ENCODE data around the gene RPL39.
"Not testable (repeated sequence)": the region's sequence is repeated elsewhere in the genome, so short reads cannot be mapped to it uniquely, and the experiment has no call there.

Gene RPL39

GRCh38 chrX:119791437-119792231 lies at the start of gene RPL39:
Gene RPL39 (minus strand): TSS chrX:119791630. CDS start chrX:119791576, 54 bp downstream.
- Histone ChIP-seq H3K9me3 (ENCODE audit: control insufficient read depth, insufficient read depth, low read length) (no peaks in the 10 kb centered on the region), H3K27me3 (ENCODE audit: control insufficient read depth, insufficient read depth, low read length) (no peaks in the 10 kb centered on the region), H3K4me1 (ENCODE audit: control insufficient read depth, insufficient read depth, low read length) (no peaks in the 10 kb centered on the region), H3K36me3 (ENCODE audit: control insufficient read depth, insufficient read depth, low read length) (peaks cover 19% of the 10 kb centered on the region), H3K9ac (ENCODE audit: low read depth, low read length) (peak within 1 kb of the TSS; percentile 90), H3K4me3 (ENCODE audit: low read depth, low read length) (peak within 1 kb of the TSS; percentile 87)

- Histone ChIP-seq H3K9me3 (ENCODE audit: control insufficient read depth, insufficient read depth, low read length) (no peaks in the 10 kb centered on the region), H3K36me3 (ENCODE audit: control insufficient read depth, insufficient read depth, low read length) (peaks cover 19% of the 10 kb centered on the region), H3K4me1 (ENCODE audit: control insufficient read depth, insufficient read depth, low read length) (no peaks in the 10 kb centered on the region), H3K9ac (ENCODE audit: low read depth, low read length) (no peak overlapping the region), H3K4me3 (ENCODE audit: low read depth, low read length) (no peak overlapping the region), H3K27me3 (ENCODE audit: control insufficient read depth, insufficient read depth, low read length) (no peaks in the 10 kb centered on the region)
These were observed 42.5 kb upstream of the RPL39 start for GRCh38 chrX:119833905-119834304.

DNA sequence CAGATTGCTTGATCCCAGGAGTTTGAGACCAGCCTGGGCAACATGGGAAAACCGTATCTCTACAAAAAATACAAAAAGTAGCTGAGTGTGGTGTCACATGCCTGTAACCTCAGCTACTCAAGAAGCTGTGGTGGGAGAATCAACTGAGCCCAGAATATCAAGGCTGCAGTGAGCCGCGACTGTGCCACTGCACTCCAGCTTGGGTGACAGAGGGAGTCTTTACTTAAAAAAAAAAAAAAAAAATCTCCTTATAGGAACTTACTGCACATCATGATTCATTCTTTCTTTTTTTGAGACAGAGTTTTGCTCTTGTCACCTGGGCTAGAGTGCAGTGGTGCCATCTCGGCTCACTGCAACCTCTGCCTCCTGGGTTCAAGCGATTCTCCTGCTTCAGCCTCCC lies 37.0 kb upstream of the RPL39 start:
- Histone ChIP-seq H3K4me1 (ENCODE audit: control insufficient read depth, insufficient read depth, low read length) (no peaks in the 10 kb centered on the region), H3K9me3 (ENCODE audit: control insufficient read depth, insufficient read depth, low read length) (no peaks in the 10 kb centered on the region), H3K36me3 (ENCODE audit: control insufficient read depth, insufficient read depth, low read length) (peaks cover 2% of the 10 kb centered on the region), H3K4me3 (ENCODE audit: low read depth, low read length) (no peak overlapping the region), H3K9ac (ENCODE audit: low read depth, low read length) (no peak overlapping the region), H3K27me3 (ENCODE audit: control insufficient read depth, insufficient read depth, low read length) (no peaks in the 10 kb centered on the region)

GRCh38 chrX:119826399-119826959 lies 35.0 kb upstream of the RPL39 start:
- no peaks in the 10 kb centered on the region for H3K9me3 ChIP-seq (ENCODE audit: control insufficient read depth, insufficient read depth, low read length)
- H3K36me3 ChIP-seq (ENCODE audit: control insufficient read depth, insufficient read depth, low read length) = peaks cover 2% of the 10 kb centered on the region
- no peaks in the 10 kb centered on the region for H3K27me3 ChIP-seq (ENCODE audit: control insufficient read depth, insufficient read depth, low read length)
- no peaks in the 10 kb centered on the region for H3K4me1 ChIP-seq (ENCODE audit: control insufficient read depth, insufficient read depth, low read length)
- no peak overlapping the region for H3K4me3 ChIP-seq (ENCODE audit: low read depth, low read length)
- H3K9ac ChIP-seq (ENCODE audit: low read depth, low read length) = no peak overlapping the region

DNA sequence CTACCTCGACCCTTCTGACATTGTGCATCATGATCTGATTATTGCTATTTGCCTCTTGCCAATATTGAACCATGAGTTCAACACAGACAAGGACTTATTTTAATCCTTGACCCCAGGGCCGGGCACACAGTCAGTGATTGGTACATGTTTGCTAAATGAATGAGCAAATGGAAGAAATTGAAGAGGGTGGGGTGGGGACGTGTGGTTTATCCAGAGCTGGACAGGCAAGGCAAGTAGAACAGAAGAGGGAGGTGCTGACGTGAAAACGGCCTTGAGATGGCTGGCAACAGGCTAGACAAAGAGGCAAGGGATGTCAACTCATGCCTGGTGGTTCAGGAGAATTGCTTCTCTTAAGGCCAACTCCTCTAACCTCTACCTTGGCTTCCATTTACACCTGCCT lies 32.8 kb upstream of the RPL39 start:
- H3K36me3 ChIP-seq (ENCODE audit: control insufficient read depth, insufficient read depth, low read length); H3K4me3 ChIP-seq (ENCODE audit: low read depth, low read length); H3K9me3 ChIP-seq (ENCODE audit: control insufficient read depth, insufficient read depth, low read length); H3K4me1 ChIP-seq (ENCODE audit: control insufficient read depth, insufficient read depth, low read length); H3K9ac ChIP-seq (ENCODE audit: low read depth, low read length); H3K27me3 ChIP-seq (ENCODE audit: control insufficient read depth, insufficient read depth, low read length): not testable (repeated sequence)

- H3K27me3 ChIP-seq (ENCODE audit: control insufficient read depth, insufficient read depth, low read length); H3K36me3 ChIP-seq (ENCODE audit: control insufficient read depth, insufficient read depth, low read length); H3K9ac ChIP-seq (ENCODE audit: low read depth, low read length); H3K9me3 ChIP-seq (ENCODE audit: control insufficient read depth, insufficient read depth, low read length); H3K4me1 ChIP-seq (ENCODE audit: control insufficient read depth, insufficient read depth, low read length); H3K4me3 ChIP-seq (ENCODE audit: low read depth, low read length): not testable (repeated sequence)
These were observed 30.3 kb upstream of the RPL39 start for GRCh38 chrX:119821703-119822102.

- Histone ChIP-seq H3K27me3 (ENCODE audit: control insufficient read depth, insufficient read depth, low read length) (no peaks in the 10 kb centered on the region), H3K9me3 (ENCODE audit: control insufficient read depth, insufficient read depth, low read length) (no peaks in the 10 kb centered on the region), H3K36me3 (ENCODE audit: control insufficient read depth, insufficient read depth, low read length) (no peaks in the 10 kb centered on the region), H3K4me3 (ENCODE audit: low read depth, low read length) (no peak overlapping the region), H3K4me1 (ENCODE audit: control insufficient read depth, insufficient read depth, low read length) (no peaks in the 10 kb centered on the region), H3K9ac (ENCODE audit: low read depth, low read length) (no peak overlapping the region)
These were observed 25.8 kb upstream of the RPL39 start for GRCh38 chrX:119817130-119817690.

- no peaks in the 10 kb centered on the region for H3K4me1 ChIP-seq (ENCODE audit: control insufficient read depth, insufficient read depth, low read length)
- no peak overlapping the region for H3K9ac ChIP-seq (ENCODE audit: low read depth, low read length)
- no peaks in the 10 kb centered on the region for H3K9me3 ChIP-seq (ENCODE audit: control insufficient read depth, insufficient read depth, low read length)
- H3K4me3 ChIP-seq (ENCODE audit: low read depth, low read length) = no peak overlapping the region
- no peaks in the 10 kb centered on the region for H3K27me3 ChIP-seq (ENCODE audit: control insufficient read depth, insufficient read depth, low read length)
- no peaks in the 10 kb centered on the region for H3K36me3 ChIP-seq (ENCODE audit: control insufficient read depth, insufficient read depth, low read length)
These were observed 24.9 kb upstream of the RPL39 start for GRCh38 chrX:119816300-119816699.

GRCh38 chrX:119809185-119809666 lies 17.8 kb upstream of the RPL39 start:
- Histone ChIP-seq H3K27me3 (ENCODE audit: control insufficient read depth, insufficient read depth, low read length) (no peaks in the 10 kb centered on the region), H3K4me3 (ENCODE audit: low read depth, low read length) (no peak overlapping the region), H3K36me3 (ENCODE audit: control insufficient read depth, insufficient read depth, low read length) (no peaks in the 10 kb centered on the region), H3K9ac (ENCODE audit: low read depth, low read length) (no peak overlapping the region), H3K9me3 (ENCODE audit: control insufficient read depth, insufficient read depth, low read length) (no peaks in the 10 kb centered on the region), H3K4me1 (ENCODE audit: control insufficient read depth, insufficient read depth, low read length) (no peaks in the 10 kb centered on the region)

- H3K9me3 ChIP-seq (ENCODE audit: control insufficient read depth, insufficient read depth, low read length); H3K4me3 ChIP-seq (ENCODE audit: low read depth, low read length); H3K9ac ChIP-seq (ENCODE audit: low read depth, low read length); H3K4me1 ChIP-seq (ENCODE audit: control insufficient read depth, insufficient read depth, low read length); H3K27me3 ChIP-seq (ENCODE audit: control insufficient read depth, insufficient read depth, low read length); H3K36me3 ChIP-seq (ENCODE audit: control insufficient read depth, insufficient read depth, low read length): not testable (repeated sequence)
These were observed 17.0 kb upstream of the RPL39 start for GRCh38 chrX:119808461-119808860.

DNA sequence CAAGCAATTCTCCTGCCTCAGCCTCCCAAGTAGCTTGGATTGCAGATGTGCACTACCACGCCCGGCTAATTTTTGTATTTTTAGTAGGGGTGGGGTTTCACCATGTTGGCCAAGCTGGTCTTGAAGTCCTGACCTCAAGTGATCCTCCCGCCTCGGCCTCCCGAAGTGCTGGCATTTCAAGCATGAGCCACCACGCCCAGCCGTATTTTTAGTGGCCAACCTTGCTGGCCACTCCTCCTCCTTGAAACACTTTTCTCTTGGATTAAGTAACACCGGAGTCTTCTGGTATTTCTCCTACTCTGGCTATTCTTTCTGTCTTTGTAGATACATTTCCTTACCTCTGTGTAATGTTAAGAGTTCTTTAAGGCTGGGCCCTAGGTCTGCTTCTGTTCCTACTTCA lies 11.1 kb upstream of the RPL39 start:
- H3K4me1 ChIP-seq (ENCODE audit: control insufficient read depth, insufficient read depth, low read length) = no peaks in the 10 kb centered on the region
- H3K9ac ChIP-seq (ENCODE audit: low read depth, low read length) = no peak overlapping the region
- no peak overlapping the region for H3K4me3 ChIP-seq (ENCODE audit: low read depth, low read length)
- H3K36me3 ChIP-seq (ENCODE audit: control insufficient read depth, insufficient read depth, low read length) = no peaks in the 10 kb centered on the region
- no peaks in the 10 kb centered on the region for H3K9me3 ChIP-seq (ENCODE audit: control insufficient read depth, insufficient read depth, low read length)
- no peaks in the 10 kb centered on the region for H3K27me3 ChIP-seq (ENCODE audit: control insufficient read depth, insufficient read depth, low read length)
